SH-SY5Y (cell line): Measurements from ENCODE around the gene KRTAP2-4.

Source experiments
- GATA2 ChIP-seq: IDR thresholded peaks from 2 replicates; pipeline ENCODE4 v1.6.1; 2011; ENCODE audit warnings: mild to moderate bottlenecking, low read depth, low read length
- GATA3 ChIP-seq: IDR thresholded peaks from 2 replicates; pipeline ENCODE4 v1.6.1; 2011; ENCODE audit warnings: low read depth, mild to moderate bottlenecking, low read length, moderate library complexity

DNA sequence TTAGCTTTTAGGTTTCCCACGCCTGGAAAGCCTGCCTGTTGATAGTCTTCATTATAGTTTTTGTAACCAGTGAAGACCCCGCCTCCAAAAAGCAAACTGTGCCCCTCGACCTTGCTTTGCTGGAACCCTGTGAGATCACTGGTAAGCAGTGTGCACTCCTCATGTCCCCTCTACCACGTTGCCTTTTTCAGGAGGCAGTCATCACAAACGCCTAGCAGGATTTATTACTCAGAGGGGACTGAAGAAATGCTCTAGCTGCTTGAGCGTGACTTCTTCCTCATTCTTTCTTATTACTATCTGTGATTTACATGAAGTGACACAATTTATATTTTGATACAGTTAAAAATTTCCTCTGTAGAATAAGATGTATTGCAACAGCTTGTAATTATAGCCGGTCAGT, 50.2 kb downstream of the KRTAP2-4 start:
- no peak for TF ChIP-seq GATA3
- TF ChIP-seq GATA2, result no peak
